Measurements from ENCODE around the gene POLDIP2. TPM values are rescaled to one million over a fixed set of nuclear protein-coding genes. Genes with fewer than 3 reads are reported as not detected.

POLDIP2 gene
- total and polyA plus RNA-seq, 10 of the 15 experiments (the other 5 are each of a cell fraction or from before 2014, with no cell fraction given), result 22.8 to 196 (median 121) TPM

DNA sequence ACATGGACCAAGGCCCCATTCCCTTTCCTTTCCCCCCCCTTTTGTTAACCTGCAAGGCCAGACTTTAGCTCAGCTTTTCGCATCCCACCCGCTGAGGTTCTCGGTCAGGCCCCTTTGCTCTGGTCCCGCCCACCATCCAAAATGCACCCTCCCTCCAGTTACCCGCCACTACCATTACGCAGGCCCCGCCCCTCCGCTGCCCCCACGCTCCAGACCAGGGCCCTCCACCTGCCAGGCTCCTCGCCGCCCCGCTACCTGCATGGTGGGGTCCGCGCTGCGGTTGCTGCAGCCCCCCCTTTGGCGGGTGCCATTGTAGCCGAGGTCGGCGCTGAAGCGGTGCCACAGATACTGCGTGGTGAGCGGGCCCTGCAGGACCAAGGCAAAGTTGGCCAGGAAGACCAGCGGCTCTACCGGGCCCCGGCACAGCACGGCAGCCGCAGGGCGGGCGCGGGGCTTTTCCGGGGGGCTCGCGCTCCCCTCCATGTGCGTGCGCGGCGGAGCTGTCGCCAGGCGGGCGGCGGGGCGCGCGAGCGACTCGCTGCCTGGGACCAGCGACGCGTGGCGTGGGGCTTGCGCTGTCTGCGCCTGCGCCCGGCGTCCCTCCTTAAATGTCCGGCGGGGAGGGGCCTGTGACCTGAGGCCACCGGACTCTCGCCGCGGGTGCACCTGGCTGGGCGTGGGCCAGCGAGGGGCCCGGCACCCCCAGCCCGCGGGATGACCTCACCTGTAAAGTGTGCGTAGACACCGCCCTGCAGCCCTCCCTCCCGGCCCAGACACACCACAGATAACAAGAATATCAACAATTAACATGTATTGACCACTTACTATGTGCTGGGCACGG lies 48.5 kb upstream of the POLDIP2 start, which contains the start of gene SLC46A1 (continued):
- TF ChIP-seq STAT1 (conservative IDR thresholded peaks at IDR 0.05) (no peak), CBX3 (IDR thresholded peaks at IDR 0.05; ENCODE audit: borderline replicate concordance, low read depth) (no peak), SMARCA5 (IDR thresholded peaks at IDR 0.05) (0 out of 2 replicates have a peak, but pooled peaks have one; percentile 21), NR2F1 (conservative IDR thresholded peaks at IDR 0.05) (0 out of 2 replicates have a peak, but pooled peaks have one; percentile 59), CREM (IDR thresholded peaks at IDR 0.05; ENCODE audit: low read depth) (no peak), LARP7 (IDR thresholded peaks at IDR 0.05) (peak; percentile 74), POLR2AphosphoS5 (IDR thresholded peaks at IDR 0.05; ENCODE audit: low read length) (peak; percentile 30; the same call in 1 of the 2 replicates), ETV6 (conservative IDR thresholded peaks at IDR 0.05 in 1 of 2, IDR thresholded peaks at IDR 0.05 in 1 of 2; ENCODE audit: borderline replicate concordance in 1 of 2, low read depth in 1 of 2) (no peak), NRF1 (conservative IDR thresholded peaks at IDR 0.05; ENCODE audit: low read depth, low read length) (peak; percentile 48), BRCA1 (IDR thresholded peaks at IDR 0.05; ENCODE audit: low read depth, low read length) (no peak), GATAD2B (conservative IDR thresholded peaks at IDR 0.05; ENCODE audit: low read depth) (peak; percentile 89), FOXM1 (IDR thresholded peaks at IDR 0.05; ENCODE audit: low read depth, low read length) (no peak), ATF7 (IDR thresholded peaks at IDR 0.05; ENCODE audit: low read depth) (no peak), HCFC1 (IDR thresholded peaks at IDR 0.05; ENCODE audit: low read length) (no peak), MTA3 (IDR thresholded peaks at IDR 0.05; ENCODE audit: borderline replicate concordance, low read length) (no peak), IKZF2 (IDR thresholded peaks at IDR 0.05) (no peak), ZBED1 (IDR thresholded peaks at IDR 0.05; ENCODE audit: borderline replicate concordance) (no peak), MXI1 (IDR thresholded peaks at IDR 0.05; ENCODE audit: low read depth, low read length) (peak; percentile 77), RBBP5 (conservative IDR thresholded peaks at IDR 0.05) (no peak)
- TF ChIP-seq, protein P1, sequence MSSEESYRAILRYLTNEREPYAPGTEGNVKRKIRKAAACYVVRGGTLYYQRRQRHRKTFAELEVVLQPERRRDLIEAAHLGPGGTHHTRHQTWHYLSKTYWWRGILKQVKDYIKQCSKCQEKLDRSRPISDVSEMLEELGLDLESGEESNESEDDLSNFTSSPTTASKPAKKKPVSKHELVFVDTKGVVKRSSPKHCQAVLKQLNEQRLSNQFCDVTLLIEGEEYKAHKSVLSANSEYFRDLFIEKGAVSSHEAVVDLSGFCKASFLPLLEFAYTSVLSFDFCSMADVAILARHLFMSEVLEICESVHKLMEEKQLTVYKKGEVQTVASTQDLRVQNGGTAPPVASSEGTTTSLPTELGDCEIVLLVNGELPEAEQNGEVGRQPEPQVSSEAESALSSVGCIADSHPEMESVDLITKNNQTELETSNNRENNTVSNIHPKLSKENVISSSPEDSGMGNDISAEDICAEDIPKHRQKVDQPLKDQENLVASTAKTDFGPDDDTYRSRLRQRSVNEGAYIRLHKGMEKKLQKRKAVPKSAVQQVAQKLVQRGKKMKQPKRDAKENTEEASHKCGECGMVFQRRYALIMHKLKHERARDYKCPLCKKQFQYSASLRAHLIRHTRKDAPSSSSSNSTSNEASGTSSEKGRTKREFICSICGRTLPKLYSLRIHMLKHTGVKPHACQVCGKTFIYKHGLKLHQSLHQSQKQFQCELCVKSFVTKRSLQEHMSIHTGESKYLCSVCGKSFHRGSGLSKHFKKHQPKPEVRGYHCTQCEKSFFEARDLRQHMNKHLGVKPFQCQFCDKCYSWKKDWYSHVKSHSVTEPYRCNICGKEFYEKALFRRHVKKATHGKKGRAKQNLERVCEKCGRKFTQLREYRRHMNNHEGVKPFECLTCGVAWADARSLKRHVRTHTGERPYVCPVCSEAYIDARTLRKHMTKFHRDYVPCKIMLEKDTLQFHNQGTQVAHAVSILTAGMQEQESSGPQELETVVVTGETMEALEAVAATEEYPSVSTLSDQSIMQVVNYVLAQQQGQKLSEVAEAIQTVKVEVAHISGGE (CRISPR knock-in tag; IDR thresholded peaks at IDR 0.05), result no peak
- TF ChIP-seq, protein P2, sequence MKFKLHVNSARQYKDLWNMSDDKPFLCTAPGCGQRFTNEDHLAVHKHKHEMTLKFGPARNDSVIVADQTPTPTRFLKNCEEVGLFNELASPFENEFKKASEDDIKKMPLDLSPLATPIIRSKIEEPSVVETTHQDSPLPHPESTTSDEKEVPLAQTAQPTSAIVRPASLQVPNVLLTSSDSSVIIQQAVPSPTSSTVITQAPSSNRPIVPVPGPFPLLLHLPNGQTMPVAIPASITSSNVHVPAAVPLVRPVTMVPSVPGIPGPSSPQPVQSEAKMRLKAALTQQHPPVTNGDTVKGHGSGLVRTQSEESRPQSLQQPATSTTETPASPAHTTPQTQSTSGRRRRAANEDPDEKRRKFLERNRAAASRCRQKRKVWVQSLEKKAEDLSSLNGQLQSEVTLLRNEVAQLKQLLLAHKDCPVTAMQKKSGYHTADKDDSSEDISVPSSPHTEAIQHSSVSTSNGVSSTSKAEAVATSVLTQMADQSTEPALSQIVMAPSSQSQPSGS (IDR thresholded peaks at IDR 0.05; ENCODE audit: low read length), result no peak
- TF ChIP-seq, protein P3, sequence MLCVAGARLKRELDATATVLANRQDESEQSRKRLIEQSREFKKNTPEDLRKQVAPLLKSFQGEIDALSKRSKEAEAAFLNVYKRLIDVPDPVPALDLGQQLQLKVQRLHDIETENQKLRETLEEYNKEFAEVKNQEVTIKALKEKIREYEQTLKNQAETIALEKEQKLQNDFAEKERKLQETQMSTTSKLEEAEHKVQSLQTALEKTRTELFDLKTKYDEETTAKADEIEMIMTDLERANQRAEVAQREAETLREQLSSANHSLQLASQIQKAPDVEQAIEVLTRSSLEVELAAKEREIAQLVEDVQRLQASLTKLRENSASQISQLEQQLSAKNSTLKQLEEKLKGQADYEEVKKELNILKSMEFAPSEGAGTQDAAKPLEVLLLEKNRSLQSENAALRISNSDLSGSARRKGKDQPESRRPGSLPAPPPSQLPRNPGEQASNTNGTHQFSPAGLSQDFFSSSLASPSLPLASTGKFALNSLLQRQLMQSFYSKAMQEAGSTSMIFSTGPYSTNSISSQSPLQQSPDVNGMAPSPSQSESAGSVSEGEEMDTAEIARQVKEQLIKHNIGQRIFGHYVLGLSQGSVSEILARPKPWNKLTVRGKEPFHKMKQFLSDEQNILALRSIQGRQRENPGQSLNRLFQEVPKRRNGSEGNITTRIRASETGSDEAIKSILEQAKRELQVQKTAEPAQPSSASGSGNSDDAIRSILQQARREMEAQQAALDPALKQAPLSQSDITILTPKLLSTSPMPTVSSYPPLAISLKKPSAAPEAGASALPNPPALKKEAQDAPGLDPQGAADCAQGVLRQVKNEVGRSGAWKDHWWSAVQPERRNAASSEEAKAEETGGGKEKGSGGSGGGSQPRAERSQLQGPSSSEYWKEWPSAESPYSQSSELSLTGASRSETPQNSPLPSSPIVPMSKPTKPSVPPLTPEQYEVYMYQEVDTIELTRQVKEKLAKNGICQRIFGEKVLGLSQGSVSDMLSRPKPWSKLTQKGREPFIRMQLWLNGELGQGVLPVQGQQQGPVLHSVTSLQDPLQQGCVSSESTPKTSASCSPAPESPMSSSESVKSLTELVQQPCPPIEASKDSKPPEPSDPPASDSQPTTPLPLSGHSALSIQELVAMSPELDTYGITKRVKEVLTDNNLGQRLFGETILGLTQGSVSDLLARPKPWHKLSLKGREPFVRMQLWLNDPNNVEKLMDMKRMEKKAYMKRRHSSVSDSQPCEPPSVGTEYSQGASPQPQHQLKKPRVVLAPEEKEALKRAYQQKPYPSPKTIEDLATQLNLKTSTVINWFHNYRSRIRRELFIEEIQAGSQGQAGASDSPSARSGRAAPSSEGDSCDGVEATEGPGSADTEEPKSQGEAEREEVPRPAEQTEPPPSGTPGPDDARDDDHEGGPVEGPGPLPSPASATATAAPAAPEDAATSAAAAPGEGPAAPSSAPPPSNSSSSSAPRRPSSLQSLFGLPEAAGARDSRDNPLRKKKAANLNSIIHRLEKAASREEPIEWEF (IDR thresholded peaks at IDR 0.05; ENCODE audit: insufficient replicate concordance, low read depth, low read length), result no peak

Measured in GM12878 (cell line).